Stimulated activated CD8-positive, alpha-beta memory T cell treated with anti-CD3 and anti-CD28 coated beads, Interleukin-15, amount 100 ng/mL, for 48 hours (primary cell): ENCODE data around the gene IRF4.
"Not testable (repeated sequence)": the region's sequence is repeated elsewhere in the genome, so short reads cannot be mapped to it uniquely, and the experiment has no call there.

Source experiments
- DNase-seq, 2 donors: peaks; one replicate each; pipeline ENCODE4 v3.0.0-alpha.2; 2020; ENCODE audit warnings: low read depth in 2 of 2

IRF4 gene

GRCh38 chr6:366389-367297 lies 24.9 kb upstream of the IRF4 start:
- DNase-seq: no peak

DNA sequence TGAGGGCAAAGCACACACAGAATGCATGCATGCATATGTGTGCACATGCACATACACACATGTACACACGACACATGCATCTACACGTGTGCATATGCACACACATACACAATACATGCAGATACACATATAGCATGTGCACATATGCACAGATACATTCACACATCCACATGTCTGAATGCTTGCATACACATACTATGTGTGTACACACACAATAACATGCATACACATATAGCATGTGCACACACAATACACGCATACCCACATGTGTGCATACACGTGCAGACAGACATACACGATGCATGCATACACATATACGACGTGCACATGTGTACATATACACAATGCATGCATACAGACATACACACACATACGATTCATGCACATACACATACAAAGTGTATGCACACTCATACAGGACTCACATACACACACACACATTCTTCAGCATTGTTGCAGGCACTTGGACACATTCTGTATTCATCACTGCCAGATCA lies 24.2 kb upstream of the IRF4 start:
- DNase-seq: no peak

GRCh38 chr6:367891-368630 lies 23.5 kb upstream of the IRF4 start:
- no peak for DNase-seq

- no peak for DNase-seq
Measured at GRCh38 chr6:369559-370431, 21.8 kb upstream of the IRF4 start.

DNA sequence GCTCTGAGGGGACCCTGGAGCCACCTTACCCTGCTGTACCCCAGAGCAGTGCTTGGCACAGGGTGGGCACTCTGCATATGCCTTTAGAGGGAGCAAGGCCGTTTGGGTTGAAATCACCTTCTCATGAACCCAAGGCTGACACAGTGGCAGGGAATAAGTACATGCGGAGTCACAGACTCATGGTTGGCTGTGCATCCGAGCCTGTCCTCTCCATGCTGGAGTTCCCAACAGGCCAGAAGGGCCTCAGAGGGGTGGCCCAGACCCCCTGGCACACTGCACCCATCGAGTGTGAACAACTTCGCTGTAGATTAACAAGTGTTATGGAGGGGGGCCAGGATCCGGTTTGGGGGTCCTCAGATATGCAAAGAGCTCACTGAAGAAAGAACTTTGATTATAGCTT lies 21.0 kb upstream of the IRF4 start:
- DNase-seq: no peak

- not testable (repeated sequence) for DNase-seq
Measured at GRCh38 chr6:371851-372250, 19.7 kb upstream of the IRF4 start.

DNA sequence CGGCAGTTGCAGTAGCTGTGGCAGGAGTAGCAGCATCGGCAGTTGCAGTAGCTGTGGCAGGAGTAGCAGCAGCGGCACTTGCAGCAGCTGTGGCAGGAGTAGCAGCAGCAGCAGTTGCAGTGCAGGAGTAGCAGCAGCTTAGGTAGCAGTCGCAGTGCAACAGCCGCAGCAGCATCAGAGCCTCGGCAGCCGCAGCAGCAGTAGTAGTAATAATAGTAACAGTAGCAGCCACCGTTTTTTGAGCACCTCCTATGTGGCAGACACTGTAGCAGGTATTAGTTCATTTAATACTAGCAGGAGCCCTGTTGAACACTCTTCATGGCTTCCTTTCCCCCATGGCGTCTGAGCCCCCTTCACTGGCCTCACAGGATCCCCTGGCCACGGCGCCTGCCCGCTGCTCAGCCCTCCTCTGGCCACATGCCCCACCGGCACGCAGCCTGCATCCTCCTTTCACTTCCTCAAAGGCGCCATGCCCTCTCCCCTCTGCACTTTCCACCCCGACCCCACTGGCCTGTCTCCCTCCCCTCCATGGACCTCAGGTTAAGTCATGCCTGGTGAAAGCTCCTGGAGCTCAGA lies 19.1 kb upstream of the IRF4 start:
- no peak for DNase-seq

DNA sequence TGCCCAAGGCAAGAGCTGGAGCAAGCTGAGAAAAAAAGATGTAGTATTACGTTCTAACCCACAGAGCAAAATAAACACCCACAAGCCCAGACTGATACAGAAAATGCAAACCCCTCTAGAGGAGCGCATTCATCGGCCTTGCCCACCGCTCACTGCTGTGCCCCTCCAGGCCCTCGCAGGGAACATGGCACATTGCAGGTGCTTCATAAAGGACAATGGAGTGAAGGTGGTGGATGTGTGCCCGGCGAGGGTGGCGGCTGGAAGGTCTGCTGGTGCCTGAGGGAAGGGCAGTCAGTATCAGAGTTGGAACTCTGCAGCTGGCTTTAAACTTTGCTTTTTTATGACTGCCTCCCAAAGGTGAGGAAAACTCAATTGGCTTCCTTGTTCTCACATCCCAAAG lies 18.5 kb upstream of the IRF4 start:
- no peak for DNase-seq

- DNase-seq: no peak
Measured at GRCh38 chr6:373773-374724, 17.5 kb upstream of the IRF4 start.

GRCh38 chr6:374956-375355 lies 16.6 kb upstream of the IRF4 start:
- no peak for DNase-seq

DNA sequence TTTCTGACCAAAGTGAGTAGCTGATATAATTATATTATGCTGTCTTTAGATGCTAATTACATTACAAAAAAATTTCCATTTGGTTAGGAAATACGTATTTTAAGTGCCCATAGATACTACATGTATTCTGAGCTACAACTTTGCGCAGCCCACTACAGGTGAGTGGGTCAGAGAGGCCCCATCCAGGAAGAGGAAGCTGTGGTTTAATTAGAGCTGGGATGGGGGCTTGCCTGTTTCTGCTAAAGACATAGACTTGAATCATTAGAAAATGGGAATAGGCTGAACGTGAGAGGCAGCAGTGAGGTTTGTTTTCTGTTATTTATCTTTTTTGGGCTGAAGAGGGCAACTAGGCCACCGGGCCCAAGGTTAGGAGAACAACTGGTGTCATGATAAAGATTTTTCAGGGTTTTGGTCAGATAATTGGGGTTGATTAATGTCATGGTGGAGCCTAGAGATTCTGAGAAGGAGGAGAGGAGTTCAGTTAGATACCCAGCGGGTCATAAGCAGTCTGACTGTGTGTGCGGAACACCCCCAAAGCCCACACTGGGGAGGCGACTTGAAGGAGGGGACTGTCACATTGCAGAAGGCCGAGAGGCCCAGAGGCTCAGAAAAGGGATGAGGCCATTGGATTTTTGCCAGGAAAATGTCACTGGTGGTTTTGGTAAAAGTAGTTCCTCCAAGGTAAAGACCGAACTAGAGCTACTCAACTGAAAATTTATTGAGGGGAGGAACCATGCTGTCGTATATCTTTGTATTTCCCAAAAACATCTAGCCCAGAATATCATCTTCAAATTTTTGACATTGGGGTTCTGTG lies 14.5 kb upstream of the IRF4 start:
- DNase-seq: no peak

DNA sequence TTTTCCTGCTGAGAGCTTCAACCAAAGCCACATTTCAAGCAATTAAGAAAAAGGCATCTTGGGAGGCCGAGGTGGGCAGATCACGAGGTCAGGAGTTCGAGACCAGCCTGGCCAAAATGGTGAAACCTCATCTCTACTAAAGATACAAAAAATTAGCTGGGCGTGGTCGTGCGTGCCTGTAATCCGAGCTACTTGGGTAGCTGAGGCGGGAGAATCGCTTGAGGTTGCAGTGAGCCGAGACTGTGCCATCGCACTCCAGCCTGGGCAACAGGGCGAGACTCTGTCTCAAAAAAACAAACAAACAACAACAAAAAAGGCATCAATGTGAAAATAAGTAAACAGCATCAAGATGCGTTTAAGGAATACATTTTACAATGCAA lies 13.9 kb upstream of the IRF4 start:
- not testable (repeated sequence) for DNase-seq

DNA sequence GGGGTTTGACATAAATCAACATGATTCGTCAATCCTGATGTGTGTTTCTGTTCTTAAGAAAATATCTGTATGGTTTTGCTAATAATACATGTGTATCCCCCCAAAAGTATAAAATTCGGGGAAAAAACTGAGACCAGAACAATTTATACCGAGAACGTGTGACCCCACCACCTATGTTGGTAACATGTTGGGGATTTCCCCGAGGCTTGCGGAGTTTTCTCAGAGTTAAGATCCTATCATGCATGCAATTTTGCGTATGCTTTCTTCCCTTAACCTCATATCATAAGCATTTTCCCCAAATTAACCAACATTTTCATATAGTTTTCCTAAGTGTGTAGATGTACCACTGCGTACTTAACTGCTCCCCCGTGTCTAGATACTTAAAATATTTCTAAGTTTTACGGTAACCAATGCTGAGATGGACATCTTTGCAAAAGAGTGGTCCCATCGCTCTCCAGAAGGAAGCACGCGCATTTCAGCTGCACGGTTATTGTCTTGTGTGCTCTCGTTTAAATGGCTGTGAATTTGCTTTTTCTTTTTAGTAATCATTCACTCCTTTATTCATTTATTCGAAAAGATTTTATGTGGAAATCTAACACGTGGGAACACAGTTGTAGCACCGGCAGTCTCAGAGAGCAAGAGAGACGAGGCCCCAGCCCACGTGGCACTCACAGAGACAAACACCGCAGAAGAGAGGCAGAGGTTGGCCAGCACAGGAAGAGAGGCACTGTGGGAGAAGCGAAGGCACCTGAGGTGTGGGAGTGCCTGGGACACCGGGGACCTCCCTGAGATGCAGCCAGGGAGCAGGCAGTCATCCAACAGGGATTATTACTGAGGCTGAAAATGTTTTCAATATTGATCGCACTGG lies 13.2 kb upstream of the IRF4 start:
- DNase-seq: no peak

DNA sequence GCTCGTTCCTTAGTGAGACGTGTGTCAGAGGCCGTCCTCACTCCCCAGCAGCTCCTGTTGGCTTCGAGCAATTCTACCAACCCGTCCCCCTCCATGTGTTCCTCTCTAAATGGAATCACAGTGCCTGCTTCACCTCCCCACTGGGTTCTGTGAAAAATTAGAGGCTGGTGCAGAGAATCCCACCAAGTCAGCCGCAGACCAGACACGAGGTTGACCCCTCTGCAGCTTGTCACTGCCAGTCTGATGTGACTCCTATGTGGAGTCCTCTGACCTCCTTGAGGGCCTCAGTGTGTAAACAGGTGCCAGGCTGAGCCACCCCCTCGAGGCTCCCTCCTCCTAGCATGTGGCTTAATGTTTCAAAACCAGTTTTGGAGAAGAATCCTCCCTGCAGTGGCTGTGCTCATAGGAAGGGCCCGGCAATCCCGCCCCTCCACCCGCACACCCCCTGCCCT lies 12.6 kb upstream of the IRF4 start:
- no peak for DNase-seq

- no peak for DNase-seq
Measured at GRCh38 chr6:379410-380181, 12.0 kb upstream of the IRF4 start.

DNA sequence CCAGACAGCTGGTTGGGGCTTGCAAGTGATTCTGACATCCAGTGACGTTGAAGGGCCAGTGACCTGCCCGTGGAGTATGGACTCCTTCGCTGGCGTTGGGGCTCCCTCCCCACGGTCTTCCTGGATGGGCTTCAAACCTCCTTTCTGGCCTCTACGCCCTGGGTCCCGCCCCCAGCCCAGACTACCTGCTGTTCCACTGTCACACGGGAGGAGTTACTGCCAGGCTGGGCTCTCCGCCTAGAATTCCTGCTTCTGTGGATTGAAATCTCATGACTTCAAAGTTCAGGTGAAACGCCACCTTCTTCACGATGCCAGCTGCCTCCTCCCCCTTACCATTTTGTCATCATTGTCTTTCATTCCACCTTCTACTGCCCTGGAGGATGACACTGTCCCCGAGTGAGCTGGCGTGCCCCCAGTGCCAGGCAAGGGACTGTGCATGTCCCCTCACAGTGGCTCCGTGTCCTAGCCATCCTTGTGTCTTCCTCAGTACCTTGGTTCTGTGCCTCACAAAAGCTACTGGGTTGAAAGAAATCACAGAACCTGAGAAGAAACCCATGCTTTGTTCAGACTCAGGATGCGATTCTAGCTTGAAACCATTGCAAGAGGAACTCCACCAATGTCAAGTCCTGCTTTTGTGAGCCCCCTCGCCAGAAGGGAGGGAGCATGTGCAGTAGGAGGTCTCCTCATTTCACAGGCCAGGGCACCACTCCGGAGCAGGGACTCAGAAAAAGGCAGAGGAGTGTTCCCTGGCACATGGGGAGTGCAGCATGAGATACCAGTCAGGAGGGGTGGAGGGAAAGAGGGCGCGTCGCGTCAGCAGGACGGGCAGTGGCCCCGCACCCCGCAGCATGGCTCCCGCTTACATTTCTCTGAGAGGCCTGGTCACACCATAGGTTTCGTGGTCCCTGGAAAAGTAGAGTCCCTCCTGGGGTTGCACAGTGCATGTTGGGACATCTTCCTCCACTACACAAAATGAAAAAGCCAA lies 11.0 kb upstream of the IRF4 start:
- no peak for DNase-seq
